Activated CD8-positive, alpha-beta memory T cell treated with anti-CD3 and anti-CD28 coated beads, Interleukin-2, amount 50 U/mL, for 1 hour (primary cell): ENCODE results near the gene RGS19.
A peak's percentile ranks its signal among the peaks of the same experiment; 100 is the strongest.

Experiments used
- DNase-seq: peaks from one replicate; pipeline ENCODE4 v3.0.0-alpha.2; 2020; ENCODE audit errors: extremely low read depth

Gene RGS19

DNA sequence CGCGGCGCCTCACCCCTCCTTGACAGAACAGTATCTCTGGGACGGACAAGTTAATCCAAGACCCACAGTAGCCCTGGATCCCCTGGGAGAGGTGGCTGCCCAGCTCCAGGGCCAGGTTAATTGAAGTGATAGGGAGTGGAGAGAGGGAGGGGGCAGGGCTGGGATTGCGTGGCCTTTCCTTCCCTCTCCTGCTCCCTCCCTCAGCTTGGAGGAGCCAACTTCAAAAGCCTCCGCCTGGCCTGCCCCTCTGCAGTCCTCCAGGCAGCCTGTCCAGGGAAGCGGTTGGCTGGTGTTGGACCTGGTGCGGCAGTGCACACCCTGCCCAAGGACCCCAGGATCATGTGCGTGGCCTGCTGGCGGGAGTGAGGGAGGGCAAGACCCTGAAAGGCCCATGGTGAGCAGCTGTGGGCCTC is 43.4 kb downstream of the RGS19 start, which contains the start of gene C20orf204:
Gene C20orf204, plus strand, starts transcription at position 250 of the 413 bp plus-strand sequence. Its CDS starts 142 bp downstream, at position 392.
- no peak for DNase-seq

DNA sequence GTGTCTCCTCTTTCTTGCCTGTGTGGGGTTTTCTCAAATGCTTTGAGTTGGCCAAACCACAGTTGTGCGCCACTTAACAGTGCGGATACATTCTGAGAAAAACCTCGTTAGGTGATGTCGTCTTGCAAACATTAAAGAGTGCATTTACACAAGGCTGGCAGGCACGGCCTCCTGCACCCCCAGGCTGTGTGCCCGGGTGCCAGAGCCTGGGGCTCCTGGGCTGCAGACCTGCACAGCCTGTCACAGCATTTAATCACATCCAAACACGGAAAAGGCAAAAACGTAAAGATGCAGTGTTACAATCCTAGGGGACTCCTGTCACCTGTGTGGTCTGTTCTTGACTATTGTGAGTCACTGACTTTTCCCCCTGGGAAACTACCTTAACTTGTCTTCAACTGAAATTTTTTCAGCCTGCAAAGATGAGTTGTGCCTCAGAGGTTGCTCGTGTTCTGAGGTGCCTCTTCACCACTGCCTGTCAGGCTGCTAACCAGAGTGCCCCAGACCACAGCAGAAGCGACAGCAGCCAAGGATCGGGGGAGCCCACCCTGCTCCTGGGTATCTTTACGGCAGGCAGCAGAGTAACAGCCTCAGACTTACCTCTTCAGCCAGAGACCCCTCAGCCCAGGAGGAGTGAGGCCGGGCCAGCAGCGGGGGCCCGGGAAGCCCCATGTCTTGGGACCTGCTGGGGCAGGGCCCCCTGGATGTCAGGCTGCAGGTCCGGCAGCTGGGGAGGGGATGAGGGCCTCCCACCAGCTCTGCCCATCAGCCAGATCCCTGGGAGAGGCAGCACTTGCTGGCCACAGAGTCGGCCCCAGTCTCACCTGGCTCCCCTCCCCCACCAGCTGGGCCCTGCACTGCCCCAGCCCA is 44.0 kb downstream of the RGS19 start:
- peak; percentile 31 for DNase-seq

DNA sequence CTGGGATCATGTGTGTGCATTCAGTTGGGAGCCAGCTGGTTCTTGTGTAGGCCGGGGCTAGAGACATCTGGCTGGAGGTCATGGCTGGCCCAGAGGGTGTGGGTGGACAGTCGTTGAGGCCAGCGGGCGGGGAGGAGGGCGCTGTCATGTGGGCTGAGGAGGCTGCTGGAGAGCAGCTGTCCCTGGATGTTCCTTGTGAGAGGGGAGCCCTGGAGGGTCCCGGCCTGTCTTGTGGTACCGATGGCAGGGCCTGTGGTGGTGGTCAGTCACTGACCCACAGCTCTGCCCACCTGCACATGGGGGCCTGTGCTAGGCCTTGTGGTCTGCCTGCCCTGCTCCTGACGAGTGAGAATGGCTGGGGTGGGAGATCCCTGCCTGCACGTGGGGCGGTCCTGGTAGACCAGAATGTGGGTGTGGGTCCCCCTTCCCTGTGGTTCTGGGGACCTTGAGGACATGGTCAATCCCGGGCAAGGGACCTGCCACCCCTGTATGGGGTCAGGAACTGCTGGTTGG is 45.3 kb downstream of the RGS19 start:
- no peak for DNase-seq

DNA sequence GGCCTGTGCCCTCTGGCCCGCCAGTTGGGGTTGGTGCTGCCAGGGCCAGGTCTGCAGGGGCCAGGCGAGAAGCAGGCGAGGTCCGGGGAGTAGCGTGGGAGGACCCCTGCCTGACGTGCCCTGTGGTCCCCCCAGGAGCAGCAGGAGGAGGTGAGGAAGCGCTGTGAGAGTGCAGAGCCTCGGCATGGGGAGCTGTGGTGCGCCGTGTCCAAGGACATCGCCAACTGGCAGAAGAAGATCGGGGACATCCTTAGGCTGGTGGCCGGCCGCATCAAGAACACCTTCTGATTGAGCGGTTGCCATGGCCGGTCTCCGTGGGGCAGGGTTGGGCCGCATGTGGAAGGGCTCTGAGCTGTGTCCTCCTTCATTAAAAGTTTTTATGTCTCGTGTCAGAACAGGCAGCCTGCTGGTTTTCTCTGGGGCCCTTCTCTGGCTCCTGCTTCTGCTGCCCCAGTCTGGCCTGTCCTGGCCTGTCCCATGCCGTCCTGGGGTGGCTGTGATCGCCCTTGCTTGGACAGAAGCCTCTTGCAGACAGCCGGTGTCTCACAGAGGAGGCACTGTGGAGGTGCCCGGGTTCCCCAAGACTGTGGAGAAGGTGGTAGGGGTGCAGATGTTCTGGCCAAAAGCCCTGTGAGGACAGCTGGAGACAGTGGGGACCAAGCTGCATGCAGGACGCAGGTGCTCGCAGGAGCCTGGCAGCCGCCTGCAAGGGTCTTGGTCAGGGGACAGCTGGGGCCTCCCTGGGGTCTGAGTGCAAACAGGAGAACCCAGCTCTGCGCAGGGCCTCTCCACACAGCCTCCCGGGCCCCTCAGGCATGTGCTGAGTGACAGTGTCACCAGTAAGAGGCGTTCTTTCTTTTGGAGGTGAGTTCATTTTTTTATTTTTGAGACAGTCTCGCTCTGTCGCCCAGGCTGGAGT is 46.4 kb downstream of the RGS19 start:
- no peak for DNase-seq

DNA sequence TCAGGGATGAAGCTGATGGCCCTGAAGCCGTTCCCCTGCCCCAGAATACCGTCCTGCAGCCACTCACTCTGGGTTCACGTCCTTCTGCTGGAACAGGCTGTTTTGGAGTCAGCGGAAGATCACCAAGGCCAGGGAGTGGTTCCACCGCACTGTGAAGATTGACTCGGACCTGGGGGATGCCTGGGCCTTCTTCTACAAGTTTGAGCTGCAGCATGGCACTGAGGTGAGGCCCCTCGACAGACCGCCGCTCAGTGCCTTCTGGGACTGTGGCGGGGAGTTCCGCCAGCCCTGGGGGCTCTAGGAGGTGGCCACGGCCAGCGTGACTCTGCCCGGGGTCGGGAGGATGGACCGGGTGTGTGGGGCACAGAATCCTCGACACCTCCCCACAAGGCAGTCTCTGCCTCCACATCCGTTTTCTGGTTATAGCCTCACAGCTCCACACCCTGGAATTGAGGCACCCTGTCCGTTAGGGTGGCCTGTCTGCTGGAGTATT is 47.5 kb downstream of the RGS19 start:
- no peak for DNase-seq

DNA sequence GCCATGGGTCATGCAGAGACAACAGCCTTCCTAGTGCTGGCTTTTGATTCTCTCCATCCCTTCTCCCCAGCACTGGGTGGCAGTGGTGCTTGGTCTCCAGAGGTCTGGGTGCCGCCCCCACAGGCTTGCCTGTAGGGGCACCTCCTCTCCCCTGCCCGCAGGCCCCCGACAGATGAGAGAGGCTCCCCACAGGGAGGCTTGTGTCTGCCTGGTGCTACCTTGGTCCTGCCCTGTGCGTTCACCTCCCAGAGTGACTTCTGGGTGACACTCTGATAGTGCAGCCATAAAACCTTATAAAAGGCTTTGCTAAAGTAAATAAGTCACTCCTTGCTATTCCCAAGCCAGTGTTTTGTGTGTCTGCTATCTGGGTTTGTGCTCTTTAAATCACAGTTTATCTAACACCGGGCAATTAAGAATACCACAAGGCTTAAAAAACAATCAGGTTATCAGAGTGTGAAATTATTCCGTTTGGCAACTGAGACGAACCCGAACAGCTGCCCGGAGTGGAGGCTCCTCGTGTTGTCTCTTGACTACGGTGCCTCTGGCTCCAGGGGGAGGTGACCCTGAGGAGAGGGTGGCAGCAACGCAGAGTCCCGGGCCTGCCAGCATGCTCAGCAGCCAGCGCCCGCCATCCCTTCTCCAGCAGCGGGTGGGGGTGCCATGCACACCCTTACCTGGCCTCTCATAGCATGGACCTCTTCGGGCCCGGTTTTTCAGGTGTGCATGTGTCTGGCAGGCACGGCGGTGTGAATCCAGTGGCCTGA is 48.8 kb downstream of the RGS19 start:
- DNase-seq = no peak

DNA sequence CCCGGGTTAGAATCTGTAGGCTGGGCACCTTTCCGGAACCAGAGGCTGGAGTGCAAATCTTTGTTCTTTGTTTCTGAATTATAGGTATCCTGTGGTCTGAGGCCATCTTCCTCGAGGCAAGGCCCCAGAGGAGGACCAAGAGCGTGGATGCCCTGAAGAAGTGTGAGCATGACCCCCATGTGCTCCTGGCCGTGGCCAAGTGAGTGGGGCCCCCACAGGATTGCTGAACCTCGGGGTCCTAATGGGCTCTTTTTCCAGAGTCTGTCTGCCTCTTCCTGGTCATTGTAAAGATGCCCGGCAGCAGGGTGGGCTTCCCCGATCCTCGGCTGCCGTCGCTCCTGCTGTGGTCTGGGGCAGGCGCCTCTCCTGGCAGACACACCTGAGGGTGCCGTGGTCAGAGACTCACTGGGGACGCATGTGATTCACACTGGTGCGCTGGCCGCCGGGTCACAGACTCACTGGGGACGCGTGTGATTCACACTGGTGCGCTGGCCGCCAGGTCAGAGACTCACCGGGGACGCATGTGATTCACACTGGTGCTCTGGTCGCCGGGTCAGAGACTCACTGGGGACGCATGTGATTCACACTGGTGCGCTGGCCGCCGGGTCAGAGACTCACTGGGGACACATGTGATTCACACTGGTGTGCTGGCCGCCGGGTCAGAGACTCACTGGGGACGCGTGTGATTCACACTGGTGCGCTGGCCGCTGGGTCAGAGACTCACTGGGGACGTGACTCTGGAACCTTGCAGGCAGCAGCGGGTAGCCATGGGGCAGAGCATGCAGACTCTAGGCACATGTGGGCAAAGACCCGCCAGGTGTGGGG is 49.8 kb downstream of the RGS19 start:
- no peak for DNase-seq

DNA sequence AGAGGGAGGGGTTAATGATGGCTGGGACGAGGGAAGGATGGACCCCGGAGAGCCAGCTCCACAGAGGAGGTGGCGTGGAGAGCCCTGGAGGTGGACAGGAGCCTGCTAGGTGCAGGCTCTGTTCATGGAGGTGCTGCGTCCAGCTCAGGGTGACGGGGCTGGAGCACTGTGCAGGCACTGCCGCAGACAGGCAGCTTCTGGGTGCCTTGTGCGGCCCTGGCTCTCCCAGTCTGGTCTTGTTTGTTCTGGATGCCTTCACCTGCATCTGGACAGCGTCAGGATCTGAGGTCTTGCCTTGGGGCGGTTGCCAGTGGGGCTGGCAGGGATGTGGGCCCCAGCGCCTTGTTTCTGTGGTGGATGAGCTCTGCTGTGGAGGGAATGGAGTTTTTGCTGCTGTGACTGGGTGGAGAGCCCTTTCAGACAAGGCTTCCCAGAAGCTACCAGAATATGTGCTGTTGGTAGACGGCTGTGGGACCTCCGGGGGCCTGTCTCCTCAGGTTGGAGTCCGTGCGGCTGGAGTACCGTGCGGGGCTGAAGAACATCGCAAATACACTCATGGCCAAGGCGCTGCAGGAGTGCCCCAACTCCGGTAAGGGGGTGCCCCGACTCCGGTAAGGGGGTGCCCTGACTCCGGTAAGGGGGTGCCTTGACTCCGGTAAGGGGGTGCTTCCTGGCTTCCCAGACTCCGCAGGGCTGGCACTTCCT is 51.2 kb downstream of the RGS19 start:
- no peak for DNase-seq

DNA sequence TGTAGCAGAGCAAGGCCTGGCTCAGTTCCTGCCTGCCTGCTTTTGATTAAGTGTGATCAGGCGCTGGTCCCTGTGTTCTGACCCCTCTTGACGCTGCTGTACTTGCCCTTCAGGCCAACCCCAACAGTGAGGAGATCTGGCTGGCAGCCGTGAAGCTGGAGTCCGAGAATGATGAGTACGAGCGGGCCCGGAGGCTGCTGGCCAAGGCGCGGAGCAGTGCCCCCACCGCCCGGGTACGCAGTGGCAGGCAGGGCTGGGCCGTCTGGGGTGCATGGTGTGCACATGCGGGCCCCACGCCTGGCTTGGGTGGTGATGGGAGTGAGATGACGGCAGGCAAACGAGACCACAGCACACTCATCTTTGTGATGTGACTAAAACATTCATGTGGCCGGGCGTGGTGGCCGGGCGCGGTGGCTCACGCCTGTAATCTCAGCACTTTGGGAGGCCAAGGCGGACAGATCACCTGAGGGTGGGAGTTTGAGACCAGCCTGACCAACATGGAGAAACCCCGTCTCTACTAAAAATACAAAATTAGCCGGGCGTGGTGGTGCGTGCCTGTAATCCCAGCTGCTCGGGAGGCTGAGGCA is 53.4 kb downstream of the RGS19 start:
- DNase-seq = no peak

DNA sequence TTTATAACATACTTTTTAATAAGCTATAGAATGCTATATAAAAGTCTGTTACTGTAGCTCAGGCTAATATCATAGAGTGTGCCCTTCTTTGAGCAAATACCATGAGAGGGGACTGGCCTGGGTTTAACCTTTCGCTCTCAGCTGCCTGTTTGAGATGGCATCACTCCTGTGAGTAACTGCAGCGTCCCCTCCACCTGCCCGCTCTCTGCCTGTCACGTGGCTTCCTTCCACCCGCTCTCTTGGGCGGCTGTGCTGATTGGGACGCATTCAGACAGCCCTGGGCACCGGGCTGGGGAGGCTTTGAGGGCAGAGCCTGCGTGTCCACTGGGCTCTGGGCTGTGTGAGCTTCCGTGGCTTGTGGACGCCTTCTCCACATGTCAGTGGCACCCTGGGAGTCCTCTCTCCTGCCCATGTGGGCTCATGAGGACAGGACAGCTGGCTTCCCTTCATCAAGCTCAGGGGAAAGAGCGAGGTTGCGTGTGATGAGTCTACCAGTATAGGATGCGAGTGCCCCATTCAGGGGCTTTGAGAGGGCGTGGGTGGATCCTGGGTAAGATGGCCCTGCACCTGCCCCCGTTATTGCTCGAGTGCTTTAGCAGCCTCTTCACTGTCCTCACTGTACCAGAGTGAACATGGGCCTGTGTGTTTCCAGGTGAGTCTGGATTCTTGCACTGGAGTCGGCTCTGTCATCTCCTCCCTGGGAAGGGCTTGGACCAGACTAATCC is 54.1 kb downstream of the RGS19 start:
- DNase-seq = no peak

DNA sequence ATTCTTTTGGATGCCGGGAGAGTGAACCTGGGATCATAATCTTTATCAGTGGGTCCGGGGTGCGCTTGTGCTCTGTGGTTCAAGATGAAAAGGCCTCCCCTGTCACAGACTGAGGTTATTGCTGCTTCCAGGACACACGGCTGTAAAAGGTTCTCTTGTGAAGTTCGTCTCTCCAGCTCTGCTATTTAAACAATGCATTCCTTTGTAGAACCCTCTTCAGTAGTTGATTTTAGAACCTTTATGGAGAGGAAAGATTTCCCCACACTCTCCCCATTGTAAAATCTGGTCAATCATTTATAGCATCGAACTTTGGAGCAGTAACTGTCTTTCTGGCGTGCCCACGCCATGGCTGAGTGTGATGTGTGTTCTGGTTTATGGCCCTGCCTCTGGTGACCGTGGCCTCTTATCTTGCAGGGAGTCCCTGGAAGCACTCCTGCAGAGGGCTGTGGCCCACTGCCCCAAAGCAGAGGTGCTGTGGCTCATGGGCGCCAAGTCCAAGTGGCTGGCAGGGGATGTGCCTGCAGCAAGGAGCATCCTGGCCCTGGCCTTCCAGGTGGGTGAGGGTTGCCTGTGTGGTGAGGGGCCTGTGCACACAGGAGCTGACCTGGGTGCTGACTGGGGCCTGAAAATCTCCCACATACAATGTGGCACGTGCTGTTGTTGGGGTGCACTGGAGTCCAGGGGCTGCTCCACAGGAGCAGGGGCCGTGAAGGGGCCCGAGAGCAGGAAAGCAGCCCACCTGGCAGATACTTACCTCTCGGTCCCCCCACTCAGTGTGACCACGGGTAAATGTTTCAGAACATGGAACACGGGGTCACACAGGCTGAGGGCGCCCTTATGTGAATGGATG is 55.0 kb downstream of the RGS19 start:
- no peak for DNase-seq

DNA sequence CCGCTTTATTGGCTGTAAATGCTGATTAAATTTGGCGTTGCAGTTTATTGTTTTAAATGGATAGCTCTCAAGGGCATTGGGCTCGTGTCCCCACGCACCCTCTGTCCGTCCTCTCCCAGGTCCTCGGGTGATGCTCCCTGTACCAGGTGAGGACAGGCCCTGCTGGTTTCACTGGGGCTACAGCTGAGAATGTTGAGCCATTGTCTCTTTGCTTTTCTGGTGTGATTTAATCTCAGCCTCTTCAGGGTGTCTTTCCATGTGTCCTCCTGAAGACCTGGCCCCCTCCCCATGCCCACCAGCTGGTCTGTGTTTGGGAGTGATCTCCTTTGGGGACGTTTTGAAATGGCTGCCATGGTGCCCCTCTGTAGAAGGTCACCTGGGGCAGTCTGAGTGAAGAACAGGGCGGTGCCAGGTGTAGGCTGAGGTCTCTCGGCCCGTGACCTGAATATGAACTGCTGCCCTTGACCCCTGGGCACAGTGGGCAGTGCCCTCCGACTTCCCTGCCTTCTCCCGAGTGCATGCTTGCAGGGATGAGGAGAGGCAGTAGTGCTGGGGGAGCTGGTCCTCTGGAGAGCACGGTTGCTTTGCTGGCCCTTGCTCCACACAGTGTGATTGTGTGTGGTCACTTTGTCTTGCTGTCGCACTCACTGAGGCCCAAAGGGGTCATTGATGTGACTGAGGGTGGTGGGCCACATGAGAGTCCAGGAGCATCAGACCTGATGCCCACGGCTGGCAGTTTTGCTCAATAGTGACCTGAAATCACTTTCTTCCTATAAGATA is 55.8 kb downstream of the RGS19 start:
- DNase-seq = no peak
